NT2/D1 (cell line): ENCODE results near the gene DGKH.

Experiments used
- SUZ12 ChIP-seq: IDR thresholded peaks from 2 replicates; pipeline ENCODE4 v1.6.1; 2011; ENCODE audit not compliant: insufficient read length, insufficient read depth; ENCODE audit errors: extremely low read depth
- YY1 ChIP-seq: IDR thresholded peaks from 2 replicates; pipeline ENCODE4 v1.6.1; 2011; ENCODE audit not compliant: insufficient read length, insufficient read depth
- ZNF274 ChIP-seq: IDR thresholded peaks from 2 replicates; pipeline ENCODE4 v1.6.1; 2011; ENCODE audit warnings: mild to moderate bottlenecking, low read depth, low read length

- TF ChIP-seq ZNF274 (no peak), YY1 (no peak), SUZ12 (no peak)
Measured at GRCh38 chr13:42116225-42116624, 67.8 kb downstream of the DGKH start.
